GM18508 (cell line): ENCODE measurements around the gene ZNF776.
A peak's percentile ranks its signal among the peaks of the same experiment; 100 is the strongest.
"Not testable (repeated sequence)": the region's sequence is repeated elsewhere in the genome, so short reads cannot be mapped to it uniquely, and the experiment has no call there.

Experiments used
- ATAC-seq: cut with Tn5 transposase; IDR thresholded peaks from one replicate; pipeline ENCODE4 v1.9.1; 2021; ENCODE audit warnings: moderate number of reproducible peaks; ENCODE audit not compliant: insufficient read depth, unreplicated experiment

ZNF776 gene

GRCh38 chr19:57746580-57747471, at the start of gene ZNF776:
TSS of gene ZNF776 (plus strand) at chr19:57746815. CDS start at chr19:57747059, 244 bp downstream.
- peak; percentile 89 for ATAC-seq

GRCh38 chr19:57701625-57702024, 45.0 kb upstream of the ZNF776 start:
- no peak for ATAC-seq

DNA sequence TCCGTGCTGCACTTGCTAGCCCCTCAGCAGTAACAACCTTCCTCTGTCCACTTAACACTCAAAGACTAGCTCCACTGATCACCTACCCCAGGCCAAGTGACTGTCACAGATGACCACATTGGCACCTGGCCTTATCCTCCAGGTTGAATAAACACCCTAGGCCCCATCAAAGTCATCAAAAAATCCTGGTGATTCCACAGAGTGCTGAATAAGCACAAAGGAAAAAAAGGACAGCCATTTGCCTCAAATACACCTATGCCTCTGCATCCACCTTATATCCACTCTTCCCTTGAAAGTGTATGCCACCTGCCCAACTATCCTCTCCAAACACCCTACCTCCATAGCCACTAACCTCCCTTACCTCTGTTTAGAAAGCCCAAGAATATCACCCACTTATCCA, 40.3 kb upstream of the ZNF776 start:
- no peak for ATAC-seq

GRCh38 chr19:57708641-57709361, 37.8 kb upstream of the ZNF776 start, which contains the start of gene ZNF154:
TSS of gene ZNF154 (minus strand) at chr19:57709204. CDS start at chr19:57708971, 233 bp downstream.
- no peak for ATAC-seq

DNA sequence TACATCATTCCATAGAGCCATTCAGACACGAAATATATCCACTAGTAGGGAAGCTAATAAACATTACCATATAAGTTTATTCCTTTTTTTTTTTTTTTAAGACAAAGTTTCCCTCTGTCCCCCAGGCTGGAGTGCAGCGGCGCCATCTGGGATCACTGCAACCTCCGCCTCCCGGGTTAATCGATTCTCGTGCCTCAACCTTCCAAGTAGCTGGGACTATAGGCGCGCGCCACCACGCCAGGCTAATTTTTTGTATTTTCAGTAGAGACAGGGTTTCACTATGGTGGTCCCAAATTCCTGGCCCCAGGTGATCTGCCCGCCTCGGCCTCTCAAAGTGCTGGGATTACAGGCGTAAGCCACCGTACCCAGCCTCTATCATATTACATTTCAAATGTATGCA, 37.0 kb upstream of the ZNF776 start:
- ATAC-seq = no peak

DNA sequence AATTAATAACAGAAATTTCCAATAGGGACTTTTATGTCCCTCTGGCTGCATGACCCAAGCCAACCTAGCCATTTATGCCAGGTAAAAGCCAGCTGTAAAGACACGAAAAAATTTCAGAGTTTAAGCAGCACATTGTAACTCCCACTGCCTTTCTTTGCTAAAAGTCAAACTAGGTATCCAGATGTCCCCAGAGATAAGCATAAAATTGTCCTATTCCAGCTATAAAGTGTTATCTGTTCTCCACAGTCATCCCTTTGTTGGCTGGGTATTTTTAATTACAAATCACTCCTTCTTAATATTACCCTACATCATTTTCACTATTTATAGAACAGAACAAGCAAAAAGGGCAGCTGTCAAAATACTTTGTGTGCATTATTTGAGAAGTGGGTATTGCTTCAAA, 34.4 kb upstream of the ZNF776 start:
- no peak for ATAC-seq

DNA sequence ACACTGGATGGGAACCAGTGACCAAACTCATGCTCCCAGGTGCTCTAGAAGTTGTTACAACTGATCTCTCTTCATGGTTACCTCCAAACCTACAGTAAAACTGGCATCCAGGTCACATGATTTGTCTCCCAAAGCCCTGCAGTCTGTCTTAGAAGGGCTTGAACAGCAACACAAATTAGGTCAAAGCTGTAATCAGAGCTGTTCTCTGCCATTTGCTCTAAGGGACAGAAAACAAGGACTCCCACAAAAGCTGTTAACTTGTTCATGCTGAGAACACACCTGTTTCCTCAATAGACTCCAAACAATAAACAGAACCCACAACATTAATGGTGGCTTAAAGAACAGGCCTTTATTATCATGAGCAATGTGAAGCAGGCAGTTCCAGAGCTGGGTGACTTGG, 27.2 kb upstream of the ZNF776 start:
- ATAC-seq = no peak

- ATAC-seq = no peak
Measured at GRCh38 chr19:57719901-57720519, 26.6 kb upstream of the ZNF776 start.

- ATAC-seq = no peak
Measured at GRCh38 chr19:57720878-57721277, 25.7 kb upstream of the ZNF776 start.

DNA sequence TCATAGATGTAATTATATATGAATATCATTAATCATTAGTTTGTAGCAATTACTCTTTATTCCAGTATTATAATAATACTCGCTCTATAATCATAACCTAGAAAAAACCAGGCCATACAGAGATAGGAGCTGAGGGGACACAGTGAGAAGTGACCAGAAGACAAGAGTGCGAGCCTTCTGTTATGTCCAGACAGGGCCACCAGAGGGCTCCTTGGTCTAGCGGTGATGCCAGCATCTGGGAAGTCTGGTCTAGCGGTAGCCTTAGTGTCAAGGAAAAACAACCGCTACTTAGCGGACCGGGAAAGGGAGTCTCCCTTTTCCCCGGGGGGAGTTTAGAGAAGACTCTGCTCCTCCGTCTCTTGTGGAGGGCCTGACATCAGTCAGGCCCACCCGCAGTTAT, 8.3 kb upstream of the ZNF776 start:
- ATAC-seq = not testable (repeated sequence)

GRCh38 chr19:57738770-57739169, 7.8 kb upstream of the ZNF776 start:
- ATAC-seq = not testable (repeated sequence)

DNA sequence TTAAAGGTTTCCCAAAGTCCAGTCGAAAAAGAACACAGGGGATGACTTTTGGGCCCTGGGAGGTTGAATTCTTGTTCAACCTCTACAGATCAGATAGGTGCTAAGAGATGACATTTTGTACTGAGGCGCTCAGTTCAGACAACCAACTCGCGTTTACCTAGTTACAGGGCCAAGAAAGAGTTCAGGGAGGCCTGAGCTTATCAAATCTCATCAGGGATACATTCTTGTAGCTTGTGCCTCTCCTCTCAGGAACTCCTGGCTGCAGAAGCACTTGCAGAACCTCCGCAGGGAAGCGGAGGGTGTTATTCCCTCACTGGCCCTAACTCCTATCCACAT, 825 bp downstream of the ZNF776 start:
- no peak for ATAC-seq

DNA sequence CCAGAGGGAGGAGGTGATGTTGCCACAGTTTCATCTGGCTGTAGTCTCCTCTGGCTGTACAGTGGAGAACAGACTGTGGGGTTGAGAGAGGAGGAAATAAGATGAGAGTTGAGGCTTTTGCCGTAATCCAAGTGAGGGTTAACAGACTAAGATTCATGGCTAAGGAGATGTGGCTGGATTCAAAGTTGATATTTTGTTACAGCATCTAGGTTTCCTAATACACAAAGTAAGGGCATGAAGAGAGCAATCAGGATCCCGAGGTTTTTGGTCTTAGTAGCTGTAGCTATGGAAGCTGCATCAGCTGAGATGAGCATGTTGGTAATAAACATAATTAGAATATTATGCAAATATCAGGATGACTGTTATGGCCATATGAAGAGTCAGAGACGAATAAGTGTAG, 1.4 kb downstream of the ZNF776 start:
- ATAC-seq = no peak

DNA sequence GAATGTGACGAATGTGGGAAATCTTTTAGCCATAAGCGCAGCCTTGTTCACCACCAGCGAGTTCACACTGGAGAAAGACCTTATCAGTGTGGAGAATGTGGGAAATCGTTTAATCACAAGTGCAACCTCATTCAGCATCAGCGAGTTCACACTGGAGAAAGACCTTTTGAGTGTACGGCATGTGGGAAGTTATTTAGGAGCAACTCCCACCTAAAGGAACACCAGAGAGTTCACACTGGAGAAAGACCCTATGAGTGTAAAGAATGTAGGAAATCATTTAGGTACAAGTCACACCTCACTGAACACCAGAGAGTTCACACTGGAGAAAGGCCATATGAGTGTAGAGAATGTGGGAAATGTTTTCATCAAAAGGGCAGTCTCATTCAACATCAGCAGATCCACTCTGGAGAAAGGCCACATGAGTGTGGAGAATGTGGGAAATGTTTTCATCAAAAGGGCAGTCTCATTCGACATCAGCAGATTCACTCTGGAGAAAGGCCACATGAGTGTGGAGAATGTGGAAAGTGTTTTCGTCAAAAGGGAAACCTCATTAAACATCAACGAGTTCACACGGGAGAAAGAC, 7.6 kb downstream of the ZNF776 start:
- no peak for ATAC-seq

- no peak for ATAC-seq
Measured at GRCh38 chr19:57755031-57755430, 8.4 kb downstream of the ZNF776 start.

DNA sequence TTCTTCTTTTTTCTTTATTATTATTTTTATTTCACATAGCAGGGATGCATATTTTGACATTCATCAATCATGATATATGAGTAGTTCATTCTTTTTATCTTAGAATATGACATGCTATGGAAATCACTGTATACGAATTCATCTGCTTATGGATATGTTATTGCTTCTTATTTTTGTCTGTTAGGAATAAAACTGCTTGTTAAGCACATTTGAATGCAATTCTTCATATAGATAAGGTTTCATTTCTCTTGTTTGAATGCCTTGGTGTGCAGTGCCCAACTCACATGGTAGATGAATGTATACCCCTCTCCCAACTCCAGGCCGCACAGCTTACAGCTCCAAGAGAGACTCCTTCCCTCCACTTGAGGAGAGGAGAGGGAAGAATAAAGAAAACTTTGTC, 11.3 kb downstream of the ZNF776 start:
- no peak for ATAC-seq

DNA sequence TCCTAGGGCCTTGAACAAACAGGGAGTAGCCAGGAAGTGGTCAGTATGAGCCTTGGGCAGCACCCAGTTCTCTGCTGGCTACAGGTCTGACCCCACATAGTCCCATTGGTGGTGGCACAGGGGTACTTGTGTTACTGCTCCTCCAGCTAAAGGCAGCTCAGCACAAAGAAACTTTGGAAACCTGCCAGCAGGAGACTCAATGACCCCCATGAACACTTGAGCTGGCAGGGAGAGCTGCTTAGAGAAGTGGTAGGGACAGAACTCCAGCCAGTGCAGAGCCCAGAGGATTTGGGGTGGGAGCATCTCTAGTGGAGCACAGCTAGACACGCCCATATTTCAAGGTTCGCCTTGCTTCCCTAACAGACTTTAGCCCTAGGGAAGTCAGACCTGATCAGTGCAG, 12.5 kb downstream of the ZNF776 start:
- no peak for ATAC-seq

- peak; percentile 92 for ATAC-seq
Measured at GRCh38 chr19:57769345-57770131, 22.9 kb downstream of the ZNF776 start, which contains the start of gene ZNF586. TSS of gene ZNF586 (plus strand) at chr19:57769676. CDS start at chr19:57769843, 167 bp downstream.

DNA sequence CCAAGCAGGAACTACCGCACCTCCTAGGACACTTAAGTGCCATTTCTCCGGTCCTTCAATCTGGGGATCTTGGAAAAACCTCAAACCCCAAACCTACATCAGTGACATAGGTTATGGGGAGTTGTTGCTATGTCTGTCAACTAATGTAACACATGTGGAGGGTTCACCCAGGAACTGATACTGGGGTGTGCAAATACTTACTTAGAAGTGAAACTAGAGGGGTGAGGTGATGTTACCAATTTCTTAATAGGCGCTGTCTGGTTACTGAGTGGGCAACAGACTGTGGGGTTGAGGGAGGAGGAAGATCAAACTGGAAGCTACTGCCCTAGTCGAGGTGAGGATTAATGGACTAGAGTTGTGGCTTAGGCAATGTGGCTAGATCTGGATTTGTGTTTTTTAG, 24.8 kb downstream of the ZNF776 start:
- ATAC-seq = no peak

DNA sequence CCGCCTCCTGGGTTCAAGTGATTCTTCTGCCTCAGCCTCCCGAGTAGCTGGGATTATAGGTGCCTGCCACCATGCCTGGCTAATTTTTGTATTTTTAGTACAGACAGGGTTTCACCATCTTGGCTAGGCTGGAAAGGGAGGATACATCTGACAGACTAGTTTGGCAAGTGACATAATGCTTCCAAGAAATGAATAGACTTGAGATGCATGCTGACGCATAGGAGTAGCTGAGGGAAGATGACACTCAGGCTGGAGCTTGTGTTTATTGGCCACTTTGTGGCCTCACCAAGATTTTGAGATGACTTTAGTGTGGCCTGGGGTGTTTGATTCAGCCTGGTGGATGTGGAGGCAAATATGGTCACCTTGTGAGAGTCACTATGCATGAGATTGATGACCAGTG, 26.9 kb downstream of the ZNF776 start:
- no peak for ATAC-seq
